HCT116 (cell line): ENCODE results near the gene SELENOS. TPM values are rescaled to one million over a fixed set of nuclear protein-coding genes. Genes with fewer than 3 reads are reported as not detected.
A peak's percentile ranks its signal among the peaks of the same experiment; 100 is the strongest.
"Not testable (repeated sequence)": the region's sequence is repeated elsewhere in the genome, so short reads cannot be mapped to it uniquely, and the experiment has no call there.

Experiments used
- ATAC-seq: fragments of 200-7000 bp; cut with Tn5 transposase; 2 replicates; pipeline ENCODE4 v1.9.1; 2020; ENCODE audit warnings: mild to moderate bottlenecking, moderate library complexity
- BruUV-seq: library from RNA; stranded (reverse); fragments of 400-500 nt; replicated peaks from 2 replicates; lab custom pipeline; 2021; lab: Mats Ljungman, UMichigan
- CTCF ChIA-PET: fragments of 300-600 bp; sonication (Branson Sonifier 250); formaldehyde crosslinking; loops from one replicate; lab custom pipeline; 2021; ENCODE audit warnings: antibody characterized with exemption; lab: Charles Lee
- POLR2A ChIA-PET: fragments of 300-600, 350-600 bp; sonication (Branson Sonifier 250); formaldehyde crosslinking; loops from one replicate; lab custom pipeline; 2021; ENCODE audit warnings: antibody characterized with exemption; lab: Charles Lee
- RAD21 ChIA-PET, 2 experiments: fragments of 300-600 bp; sonication (Branson Sonifier 250); formaldehyde crosslinking; loops; one replicate each; lab custom pipeline; 2023; ENCODE audit warnings: low total read pairs in 2 of 2; ENCODE audit not compliant: uncharacterized antibody in 2 of 2, unreplicated experiment in 2 of 2, low non-redundant PET in 1 of 2; lab: Charles Lee
- DNase-seq: peaks from one replicate; pipeline ENCODE4 v3.0.0-alpha.2; 2010; ENCODE audit warnings: low read depth, low spot score
- H2AFZ ChIP-seq: fragments of 200-600 bp; shearing (Covaris generic), sonication (generic); 2 replicates; pipeline ENCODE4 v1.6.1; 2017; ENCODE audit warnings: low read depth, mixed run types, mixed read lengths, antibody characterized with exemption, low read length; ENCODE audit not compliant: poor library complexity, severe bottlenecking
- H3K27ac ChIP-seq: 2 replicates; pipeline ENCODE4 v1.5.1; 2012; ENCODE audit warnings: low read depth, low read length
- H3K27me3 ChIP-seq: fragments of 200-600 bp; sonication (generic); 2 replicates; pipeline ENCODE4 v1.6.1; 2016; ENCODE audit warnings: mixed run types, low read length, mixed read lengths; ENCODE audit not compliant: insufficient read depth
- H3K36me3 ChIP-seq, 2 experiments: fragments of 200-500 bp in 1 of 2; fragments of 200-600 bp in 1 of 2; sonication (Bioruptor generic) in 1 of 2; sonication (generic) in 1 of 2; 2 replicates each; pipeline versions ENCODE4 v1.5.1 to v1.6.1; 2014 to 2016; ENCODE audit warnings: low read length in 2 of 2, inconsistent platforms in 1 of 2, mixed read lengths in 1 of 2, mixed run types in 1 of 2; ENCODE audit not compliant: insufficient read depth in 2 of 2, control insufficient read depth in 1 of 2
- H3K4me1 ChIP-seq, 2 experiments: fragments of 200-600 bp in 1 of 2; sonication (generic) in 1 of 2; 2 replicates each; pipeline versions ENCODE4 v1.5.1 to v1.6.1; 2012 to 2017; ENCODE audit warnings: low read length in 2 of 2, inconsistent platforms in 1 of 2, mild to moderate bottlenecking in 1 of 2, mixed read lengths in 1 of 2, mixed run types in 1 of 2, moderate library complexity in 1 of 2; ENCODE audit not compliant: insufficient read depth in 2 of 2, control insufficient read depth in 1 of 2
- H3K4me2 ChIP-seq: fragments of 200-600 bp; sonication (generic); 2 replicates; pipeline ENCODE4 v1.6.1; 2017; ENCODE audit warnings: mixed run types, low read length, mixed read lengths
- H3K4me3 ChIP-seq, 2 experiments: fragments of 200-600 bp in 1 of 2; sonication (generic) in 1 of 2; replicated peaks in 1 of 2; 2 replicates each; pipeline ENCODE4 v1.5.1; 2011 to 2016; ENCODE audit warnings: low read length in 2 of 2, control low read depth in 1 of 2, low read depth in 1 of 2, mild to moderate bottlenecking in 1 of 2, mixed read lengths in 1 of 2, mixed run types in 1 of 2
- H3K79me2 ChIP-seq: fragments of 200-600 bp; sonication (generic); 2 replicates; pipeline ENCODE4 v1.6.1; 2017; ENCODE audit warnings: mild to moderate bottlenecking, mixed run types, low read length, moderate library complexity, mixed read lengths; ENCODE audit not compliant: insufficient read depth
- H3K9ac ChIP-seq: fragments of 200-600 bp; sonication (generic); 2 replicates; pipeline ENCODE4 v1.6.1; 2016; ENCODE audit warnings: low read length, mixed read lengths
- H3K9me2 ChIP-seq: fragments of 200-600 bp; sonication (generic), shearing (Covaris generic); 2 replicates; pipeline ENCODE4 v1.6.1; 2017; ENCODE audit warnings: mixed run types, mild to moderate bottlenecking, moderate library complexity; ENCODE audit not compliant: insufficient read depth
- H3K9me3 ChIP-seq, 2 experiments: fragments of 200-500 bp in 1 of 2; fragments of 200-600 bp in 1 of 2; sonication (Bioruptor generic) in 1 of 2; sonication (generic) in 1 of 2; 2 replicates each; pipeline ENCODE4 v1.6.1; 2014 to 2017; ENCODE audit warnings: low read length in 2 of 2, mixed read lengths in 2 of 2, inconsistent platforms in 1 of 2, low read depth in 1 of 2, mild to moderate bottlenecking in 1 of 2, mixed run types in 1 of 2, moderate library complexity in 1 of 2; ENCODE audit not compliant: control insufficient read depth in 1 of 2, insufficient read depth in 1 of 2
- H4K20me1 ChIP-seq: fragments of 200-600 bp; sonication (generic), shearing (Covaris generic); 2 replicates; pipeline ENCODE4 v1.6.1; 2017; ENCODE audit warnings: mixed run types, mild to moderate bottlenecking, moderate library complexity; ENCODE audit not compliant: insufficient read depth
- RAD21 ChIP-seq: IDR thresholded peaks from 2 replicates; pipeline ENCODE4 v1.6.1; 2012; ENCODE audit warnings: low read depth, mild to moderate bottlenecking
- SIN3A ChIP-seq: IDR thresholded peaks from 2 replicates; pipeline ENCODE4 v1.6.1; 2012; ENCODE audit warnings: low read depth
- ZBTB33 ChIP-seq: IDR thresholded peaks from 2 replicates; pipeline ENCODE4 v1.6.1; 2011; ENCODE audit warnings: mild to moderate bottlenecking, low read length, moderate library complexity; ENCODE audit not compliant: insufficient replicate concordance; ENCODE audit errors: extremely low read depth
- intact Hi-C: fragments of 100-400 bp; cut with micrococcal nuclease; formaldehyde crosslinking; loops from 2 replicates; pipeline ENCODE4 v1.10.0; 2022
- total RNA-seq: library from RNA; stranded (reverse); gene quantifications from one replicate; pipeline ENCODE4 v1.2.1, GENCODE V29; 2021; ENCODE audit not compliant: unreplicated experiment
- TF ChIP-seq, protein P1 (sequence below): IDR thresholded peaks from 2 replicates; pipeline ENCODE4 v1.6.1; 2012; ENCODE audit warnings: low read depth
- TF ChIP-seq, protein P2 (sequence below), 3 experiments: fragments of 200-600 bp in 1 of 3; sonication (generic) in 1 of 3; IDR thresholded peaks in 2 of 3; conservative IDR thresholded peaks in 1 of 3; 2 replicates each; pipeline ENCODE4 v1.5.1; 2012 to 2017; ENCODE audit warnings: low read depth in 2 of 3, low read length in 2 of 3, antibody characterized with exemption in 1 of 3, borderline replicate concordance in 1 of 3, control low read depth in 1 of 3, mild to moderate bottlenecking in 1 of 3, mixed read lengths in 1 of 3, mixed run types in 1 of 3, moderate library complexity in 1 of 3; ENCODE audit not compliant: insufficient read depth in 1 of 3

The SELENOS gene
- total RNA-seq, 1 experiment from 2014 or later = 45.6 TPM

DNA sequence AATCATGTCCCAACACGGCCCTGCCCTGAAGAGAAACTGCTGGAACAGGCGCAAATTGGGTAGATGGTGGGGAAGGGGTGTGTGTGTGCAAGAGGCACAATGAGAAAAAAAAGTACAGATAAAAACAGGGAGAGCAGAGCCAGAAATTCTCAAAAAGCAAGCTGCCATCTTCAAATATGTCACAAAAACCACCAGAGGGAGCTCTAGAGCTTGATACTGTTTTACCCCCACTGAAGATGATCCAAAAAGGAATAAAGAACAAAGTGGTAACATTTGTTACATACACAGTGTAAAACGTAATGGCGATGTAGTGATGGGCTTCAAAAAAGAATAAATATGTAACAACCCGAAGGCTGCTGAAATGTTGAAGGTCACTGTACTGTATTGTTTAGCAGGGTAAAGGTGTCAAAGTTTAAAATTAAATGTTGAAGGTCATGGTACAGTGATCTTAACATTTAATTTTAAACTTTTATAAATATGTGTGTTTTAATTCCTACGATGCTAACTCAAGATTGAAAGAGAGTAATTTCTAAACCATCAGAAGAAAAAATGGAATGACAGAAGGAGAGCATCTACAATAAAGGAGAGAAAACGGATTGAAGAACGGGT lies 11.7 kb upstream of the SELENOS start:
- no peaks in the 10 kb centered on the region for H3K27me3 ChIP-seq
- BruUV-seq = no TSS peak
- no peaks in the 10 kb centered on the region for H3K9me3 ChIP-seq
- no peak overlapping the region for H3K4me2 ChIP-seq
- H3K27ac ChIP-seq = no peak overlapping the region
- intact Hi-C loops = loop anchor here (1.0 kb wide), 1 partner anchor 352 kb away; no protein-coding TSS in a partner anchor
- ATAC-seq (peak; percentile 63), DNase-seq (peak; percentile 42)
- no peak overlapping the region for H3K4me3 ChIP-seq
- RAD21 ChIA-PET = interaction anchor here in 1 of 2 experiments (0.6 kb wide), 1 partner anchor 187 kb away, joined by 3 read pairs; no protein-coding TSS in a partner anchor
- no peak overlapping the region for H3K9ac ChIP-seq
- TF ChIP-seq, protein P1, sequence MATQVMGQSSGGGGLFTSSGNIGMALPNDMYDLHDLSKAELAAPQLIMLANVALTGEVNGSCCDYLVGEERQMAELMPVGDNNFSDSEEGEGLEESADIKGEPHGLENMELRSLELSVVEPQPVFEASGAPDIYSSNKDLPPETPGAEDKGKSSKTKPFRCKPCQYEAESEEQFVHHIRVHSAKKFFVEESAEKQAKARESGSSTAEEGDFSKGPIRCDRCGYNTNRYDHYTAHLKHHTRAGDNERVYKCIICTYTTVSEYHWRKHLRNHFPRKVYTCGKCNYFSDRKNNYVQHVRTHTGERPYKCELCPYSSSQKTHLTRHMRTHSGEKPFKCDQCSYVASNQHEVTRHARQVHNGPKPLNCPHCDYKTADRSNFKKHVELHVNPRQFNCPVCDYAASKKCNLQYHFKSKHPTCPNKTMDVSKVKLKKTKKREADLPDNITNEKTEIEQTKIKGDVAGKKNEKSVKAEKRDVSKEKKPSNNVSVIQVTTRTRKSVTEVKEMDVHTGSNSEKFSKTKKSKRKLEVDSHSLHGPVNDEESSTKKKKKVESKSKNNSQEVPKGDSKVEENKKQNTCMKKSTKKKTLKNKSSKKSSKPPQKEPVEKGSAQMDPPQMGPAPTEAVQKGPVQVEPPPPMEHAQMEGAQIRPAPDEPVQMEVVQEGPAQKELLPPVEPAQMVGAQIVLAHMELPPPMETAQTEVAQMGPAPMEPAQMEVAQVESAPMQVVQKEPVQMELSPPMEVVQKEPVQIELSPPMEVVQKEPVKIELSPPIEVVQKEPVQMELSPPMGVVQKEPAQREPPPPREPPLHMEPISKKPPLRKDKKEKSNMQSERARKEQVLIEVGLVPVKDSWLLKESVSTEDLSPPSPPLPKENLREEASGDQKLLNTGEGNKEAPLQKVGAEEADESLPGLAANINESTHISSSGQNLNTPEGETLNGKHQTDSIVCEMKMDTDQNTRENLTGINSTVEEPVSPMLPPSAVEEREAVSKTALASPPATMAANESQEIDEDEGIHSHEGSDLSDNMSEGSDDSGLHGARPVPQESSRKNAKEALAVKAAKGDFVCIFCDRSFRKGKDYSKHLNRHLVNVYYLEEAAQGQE = no peak
- TF ChIP-seq, protein P2, sequence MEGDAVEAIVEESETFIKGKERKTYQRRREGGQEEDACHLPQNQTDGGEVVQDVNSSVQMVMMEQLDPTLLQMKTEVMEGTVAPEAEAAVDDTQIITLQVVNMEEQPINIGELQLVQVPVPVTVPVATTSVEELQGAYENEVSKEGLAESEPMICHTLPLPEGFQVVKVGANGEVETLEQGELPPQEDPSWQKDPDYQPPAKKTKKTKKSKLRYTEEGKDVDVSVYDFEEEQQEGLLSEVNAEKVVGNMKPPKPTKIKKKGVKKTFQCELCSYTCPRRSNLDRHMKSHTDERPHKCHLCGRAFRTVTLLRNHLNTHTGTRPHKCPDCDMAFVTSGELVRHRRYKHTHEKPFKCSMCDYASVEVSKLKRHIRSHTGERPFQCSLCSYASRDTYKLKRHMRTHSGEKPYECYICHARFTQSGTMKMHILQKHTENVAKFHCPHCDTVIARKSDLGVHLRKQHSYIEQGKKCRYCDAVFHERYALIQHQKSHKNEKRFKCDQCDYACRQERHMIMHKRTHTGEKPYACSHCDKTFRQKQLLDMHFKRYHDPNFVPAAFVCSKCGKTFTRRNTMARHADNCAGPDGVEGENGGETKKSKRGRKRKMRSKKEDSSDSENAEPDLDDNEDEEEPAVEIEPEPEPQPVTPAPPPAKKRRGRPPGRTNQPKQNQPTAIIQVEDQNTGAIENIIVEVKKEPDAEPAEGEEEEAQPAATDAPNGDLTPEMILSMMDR (IDR thresholded peaks at IDR 0.05 in 2 of 3, conservative IDR thresholded peaks at IDR 0.05 in 1 of 3; ENCODE audit: borderline replicate concordance in 1 of 3, insufficient read depth in 1 of 3, low read depth in 2 of 3, low read length in 2 of 3) = peak; percentile 41 to 78 (median 64); a peak in 5 of 6 replicates
- no peak for TF ChIP-seq SIN3A
- no peak for TF ChIP-seq ZBTB33
- peak; percentile 50 for TF ChIP-seq RAD21
- CTCF ChIA-PET = interaction anchor here (0.6 to 2.9 kb wide), 14 partner anchors 9 to 366 kb away, joined by 3 to 20 read pairs (median 4); partner anchors contain the start of gene CHSY1
- no peaks in the 10 kb centered on the region for H3K9me2 ChIP-seq
- H4K20me1 ChIP-seq = peaks cover 53% of the 10 kb centered on the region; the same call in 1 of the 2 replicates
- POLR2A ChIA-PET = no interaction called here
- H3K4me1 ChIP-seq = peaks cover 15 to 30% of the 10 kb centered on the region in 2 experiments
- no peak overlapping the region for H2AFZ ChIP-seq
- H3K79me2 ChIP-seq = peaks cover 97% of the 10 kb centered on the region
- H3K36me3 ChIP-seq = peaks cover 46 to 59% of the 10 kb centered on the region in 2 experiments

- H3K4me1 ChIP-seq = peaks cover 5 to 16% of the 10 kb centered on the region in 2 experiments; a peak in 3 of 4 replicates
- H2AFZ ChIP-seq, POLR2A ChIA-PET, intact Hi-C loops, H3K27ac ChIP-seq, DNase-seq, ATAC-seq, BruUV-seq, H3K4me2 ChIP-seq, H3K9me2 ChIP-seq, H3K27me3 ChIP-seq, H3K9me3 ChIP-seq, H3K4me3 ChIP-seq, H3K9ac ChIP-seq, RAD21 ChIA-PET: not testable (repeated sequence)
- CTCF ChIA-PET = interaction anchor here (2.9 kb wide), 1 partner anchor 354 kb away, joined by 20 read pairs; no protein-coding TSS in a partner anchor
- peaks cover 84% of the 10 kb centered on the region for H3K79me2 ChIP-seq
- peaks cover 54 to 67% of the 10 kb centered on the region in 2 experiments for H3K36me3 ChIP-seq
- peaks cover 42% of the 10 kb centered on the region; the same call in 1 of the 2 replicates for H4K20me1 ChIP-seq
Measured at GRCh38 chr15:101287342-101287741, 10.1 kb upstream of the SELENOS start.
